HepG2 (cell line): Measurements from ENCODE around the gene KIF13A. TPM values are rescaled to one million over a fixed set of nuclear protein-coding genes. Genes with fewer than 3 reads are reported as not detected.

Experiments
- IRF2 ChIP-seq: IDR thresholded peaks from 2 replicates; pipeline ENCODE4 v1.6.1; 2018; ENCODE audit warnings: missing genetic modification reagents, missing compliant biosample characterization
- MYPOP ChIP-seq: sonication (generic); formaldehyde crosslinking; IDR thresholded peaks from 2 replicates; pipeline ENCODE4 v1.8.1; 2023; ENCODE audit warnings: mild to moderate bottlenecking, moderate library complexity, missing genetic modification reagents
- NFAT5 ChIP-seq: sonication (generic); formaldehyde crosslinking; IDR thresholded peaks from 2 replicates; pipeline ENCODE4 v1.4.0; 2020; ENCODE audit warnings: missing genetic modification reagents
- SP5 ChIP-seq: IDR thresholded peaks from 2 replicates; pipeline ENCODE4 v1.6.1; 2016; ENCODE audit warnings: low read depth, borderline replicate concordance
- ZBTB39 ChIP-seq: sonication (generic); formaldehyde crosslinking; IDR thresholded peaks from 2 replicates; pipeline ENCODE4 v1.5.0; 2020; ENCODE audit warnings: missing genetic modification reagents
- ZNF616 ChIP-seq: sonication (generic); formaldehyde crosslinking; IDR thresholded peaks from 2 replicates; pipeline ENCODE4 v1.5.0; 2020; ENCODE audit warnings: low read depth, mild to moderate bottlenecking, missing genetic modification reagents
- polyA plus RNA-seq, 8 experiments: library from polyadenylated mRNA; depleted of rRNA in 3 of 8; stranded (reverse) in 7 of 8; unstranded in 1 of 8; fragments of >200 nt; fragmentation: Illumina TruSeq in 4 of 8; extraction: Trizol in 4 of 8; gene quantifications; 2 replicates each; pipeline versions ENCODE4 v1.2.1 to v1.2.3, GENCODE V29; 2011 to 2016; ENCODE audit warnings: low read depth in 4 of 8, missing spikeins in 1 of 8, mixed read lengths in 1 of 8; ENCODE audit not compliant: insufficient read depth in 1 of 8
- total RNA-seq, 5 experiments: library from RNA; depleted of rRNA; stranded (reverse); fragments of >200 nt; fragmentation: Illumina TruSeq; extraction: Trizol; gene quantifications; 2 replicates each; pipeline ENCODE4 v1.2.3, GENCODE V29; 2016; ENCODE audit warnings: low read depth in 1 of 5

The KIF13A gene
- total and polyA plus RNA-seq, 2 of the 13 experiments (the other 11 are each of a cell fraction or from before 2014, with no cell fraction given), result 21.1 to 37.2 TPM

GRCh38 chr6:17842934-17843821, 144.3 kb downstream of the KIF13A start (continued):
- TF ChIP-seq MYPOP (CRISPR knock-in tag) (no peak), ZNF616 (CRISPR knock-in tag) (no peak), SP5 (CRISPR knock-in tag) (no peak), ZBTB39 (CRISPR knock-in tag) (no peak), IRF2 (CRISPR knock-in tag) (no peak), NFAT5 (CRISPR knock-in tag) (no peak)
